ENCODE results near the gene P4HB. TPM values are rescaled to one million over a fixed set of nuclear protein-coding genes. Genes with fewer than 3 reads are reported as not detected.

The P4HB gene
- total RNA-seq, 4 donors from 2014 or later = 366 to 725 (median 608) TPM

DNA sequence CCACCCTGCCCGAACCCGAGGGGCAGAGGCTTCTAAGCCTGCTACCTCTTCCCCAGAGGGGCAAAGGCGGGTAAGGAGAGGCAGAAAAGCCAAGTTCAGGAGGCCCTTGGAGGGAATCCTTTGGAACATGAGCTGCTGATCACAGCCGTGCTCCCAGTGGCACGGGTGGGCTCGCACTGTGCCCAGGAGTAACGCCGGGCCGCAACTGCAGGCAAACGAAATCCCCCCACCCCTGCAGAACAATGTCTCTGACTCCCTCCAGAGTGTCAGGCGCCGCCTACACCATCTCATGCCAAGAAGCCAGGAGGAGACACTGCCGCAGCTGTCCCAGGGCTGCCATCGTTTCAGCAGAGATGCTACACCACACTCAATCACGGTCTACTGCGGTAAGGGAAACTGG, 8.9 kb downstream of the P4HB start:
- TF ChIP-seq, protein P1, sequence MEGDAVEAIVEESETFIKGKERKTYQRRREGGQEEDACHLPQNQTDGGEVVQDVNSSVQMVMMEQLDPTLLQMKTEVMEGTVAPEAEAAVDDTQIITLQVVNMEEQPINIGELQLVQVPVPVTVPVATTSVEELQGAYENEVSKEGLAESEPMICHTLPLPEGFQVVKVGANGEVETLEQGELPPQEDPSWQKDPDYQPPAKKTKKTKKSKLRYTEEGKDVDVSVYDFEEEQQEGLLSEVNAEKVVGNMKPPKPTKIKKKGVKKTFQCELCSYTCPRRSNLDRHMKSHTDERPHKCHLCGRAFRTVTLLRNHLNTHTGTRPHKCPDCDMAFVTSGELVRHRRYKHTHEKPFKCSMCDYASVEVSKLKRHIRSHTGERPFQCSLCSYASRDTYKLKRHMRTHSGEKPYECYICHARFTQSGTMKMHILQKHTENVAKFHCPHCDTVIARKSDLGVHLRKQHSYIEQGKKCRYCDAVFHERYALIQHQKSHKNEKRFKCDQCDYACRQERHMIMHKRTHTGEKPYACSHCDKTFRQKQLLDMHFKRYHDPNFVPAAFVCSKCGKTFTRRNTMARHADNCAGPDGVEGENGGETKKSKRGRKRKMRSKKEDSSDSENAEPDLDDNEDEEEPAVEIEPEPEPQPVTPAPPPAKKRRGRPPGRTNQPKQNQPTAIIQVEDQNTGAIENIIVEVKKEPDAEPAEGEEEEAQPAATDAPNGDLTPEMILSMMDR (IDR thresholded peaks at IDR 0.05) = no peak
- DNase-seq (ENCODE audit: low spot score) (no peak), ATAC-seq (ENCODE audit: low FRiP score) (no peak)

DNA sequence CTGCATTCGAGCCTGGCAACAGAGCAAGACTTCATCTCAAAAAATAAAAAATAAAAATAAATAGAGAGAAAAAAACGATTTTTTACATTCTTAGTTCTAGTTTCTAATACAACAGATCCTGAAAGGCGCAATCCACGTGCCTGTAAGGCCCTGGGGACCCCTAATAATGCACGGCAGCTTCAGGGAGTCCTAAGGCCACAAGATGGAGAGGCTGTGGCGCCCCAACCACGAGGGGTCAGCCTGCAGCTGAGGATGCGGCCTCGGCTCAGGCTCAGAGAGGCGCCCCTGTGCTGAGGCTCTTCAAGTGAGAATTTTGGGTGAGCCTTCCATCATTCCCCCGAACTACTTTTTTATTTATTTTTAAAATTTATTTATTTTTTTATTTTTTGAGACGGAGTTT, 10.9 kb downstream of the P4HB start:
- TF ChIP-seq, protein P1 (IDR thresholded peaks at IDR 0.05) = no peak
- DNase-seq (ENCODE audit: low spot score) (no peak), ATAC-seq (ENCODE audit: low FRiP score) (no peak)

DNA sequence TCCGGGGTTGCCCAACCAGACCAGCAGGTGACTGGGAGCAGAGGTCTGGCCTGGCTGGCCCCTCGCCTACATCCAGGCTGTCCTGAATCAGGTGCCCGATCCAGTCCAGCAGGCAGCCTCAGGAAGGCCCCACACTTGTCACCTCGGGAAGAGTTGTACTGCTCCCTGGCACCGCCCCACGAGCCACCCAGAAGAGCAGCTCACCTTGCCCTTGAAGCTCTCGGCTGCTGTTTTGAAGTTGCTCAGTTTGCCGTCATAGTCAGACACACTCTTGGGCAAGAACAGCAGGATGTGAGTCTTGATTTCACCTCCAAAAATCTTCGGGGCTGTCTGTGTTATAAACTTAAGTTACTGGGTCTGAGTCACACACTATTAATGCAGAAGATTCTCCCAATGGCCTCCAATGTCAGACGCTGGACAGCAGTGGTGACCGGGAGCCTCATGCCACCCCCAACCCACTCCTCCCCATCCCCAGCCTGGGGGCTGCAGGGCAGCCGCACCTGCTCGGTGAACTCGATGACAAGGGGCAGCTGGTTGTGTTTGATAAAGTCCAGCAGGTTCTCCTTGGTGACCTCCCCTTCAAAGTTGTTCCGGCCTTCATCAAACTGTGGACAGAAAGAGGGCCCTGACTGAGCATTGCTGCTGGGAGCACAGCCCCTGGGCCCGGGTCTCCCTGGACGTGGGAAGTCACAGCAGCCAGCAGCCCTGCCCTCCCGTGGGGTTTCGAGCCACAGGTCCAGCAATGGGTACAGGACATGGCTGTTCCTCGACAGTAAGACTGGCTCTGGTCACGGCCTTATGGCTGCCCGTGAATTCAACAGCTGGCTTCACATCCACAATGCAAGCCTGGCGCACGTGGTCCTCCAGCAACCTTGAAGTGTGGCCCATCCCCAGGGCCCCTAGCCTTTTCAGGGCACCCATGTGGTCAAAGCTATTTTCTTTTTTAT, 13.3 kb downstream of the P4HB start:
- no peak for DNase-seq (ENCODE audit: low spot score)
- TF ChIP-seq, protein P1 (IDR thresholded peaks at IDR 0.05) = no peak
- ATAC-seq (ENCODE audit: low FRiP score) = no peak

DNA sequence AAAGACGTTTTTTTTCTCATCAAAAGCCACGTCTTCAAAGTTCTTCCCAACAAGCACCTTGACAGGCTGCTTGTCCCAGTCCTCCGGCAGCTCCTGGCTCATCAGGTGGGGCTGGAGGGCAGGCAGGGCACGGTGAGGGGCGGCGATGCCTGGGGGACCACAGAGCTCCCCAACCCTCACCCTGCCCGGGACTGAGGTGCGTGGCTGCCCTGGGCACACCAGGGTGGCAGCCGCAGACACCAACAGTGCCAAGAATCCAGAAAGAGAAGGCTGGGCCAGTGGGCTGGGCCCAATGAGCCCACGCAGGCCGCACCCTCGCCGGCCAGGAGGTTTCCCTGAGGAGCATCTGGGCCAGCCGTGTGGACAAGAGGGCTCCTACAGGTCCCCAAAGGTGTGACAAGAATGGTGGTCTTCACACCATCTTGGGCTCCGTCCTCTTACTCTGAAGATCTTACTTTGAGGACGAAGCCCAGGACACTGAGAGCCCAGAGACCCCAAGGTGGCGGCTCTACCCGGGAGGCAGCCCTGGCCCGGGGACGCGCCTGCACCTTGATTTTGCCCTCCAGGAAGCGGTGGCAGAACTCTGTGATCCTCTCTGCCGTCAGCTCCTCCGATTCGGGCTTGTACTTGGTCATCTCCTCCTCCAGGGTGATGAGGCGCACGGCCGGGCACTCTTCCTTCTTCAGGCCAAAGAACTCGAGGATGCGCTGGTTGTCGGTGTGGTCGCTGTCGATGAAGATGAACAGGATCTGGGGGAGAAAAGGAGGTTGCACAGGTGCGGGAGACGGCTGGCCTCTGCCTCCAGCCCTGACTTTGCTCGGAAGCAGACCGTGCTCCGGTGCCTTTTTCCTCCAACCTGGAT, 14.2 kb downstream of the P4HB start:
- TF ChIP-seq, protein P1 (IDR thresholded peaks at IDR 0.05) = no peak
- ATAC-seq (ENCODE audit: low FRiP score) (no peak), DNase-seq (ENCODE audit: low spot score) (no peak)

DNA sequence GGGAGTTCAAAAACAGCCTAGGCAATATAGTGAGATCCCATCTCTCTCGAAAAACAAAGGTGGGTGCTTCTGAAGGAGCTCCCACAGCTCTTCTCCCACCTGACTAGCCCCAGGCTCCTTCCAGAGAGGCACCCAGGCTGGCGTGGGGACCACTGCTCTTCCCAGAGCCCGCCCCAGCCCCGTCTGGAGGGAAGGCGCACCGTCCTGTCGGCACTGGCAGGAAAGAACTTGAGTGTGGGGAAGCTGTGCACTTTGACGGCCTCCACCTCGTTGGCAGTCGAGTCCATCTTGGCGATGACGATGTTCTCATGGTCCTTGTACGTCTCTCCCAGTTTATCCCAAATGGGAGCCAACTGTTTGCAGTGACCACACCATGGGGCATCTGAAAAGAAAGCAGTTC, 15.0 kb downstream of the P4HB start:
- DNase-seq (ENCODE audit: low spot score) (no peak), ATAC-seq (ENCODE audit: low FRiP score) (no peak)
- TF ChIP-seq, protein P1 (IDR thresholded peaks at IDR 0.05) = no peak

DNA sequence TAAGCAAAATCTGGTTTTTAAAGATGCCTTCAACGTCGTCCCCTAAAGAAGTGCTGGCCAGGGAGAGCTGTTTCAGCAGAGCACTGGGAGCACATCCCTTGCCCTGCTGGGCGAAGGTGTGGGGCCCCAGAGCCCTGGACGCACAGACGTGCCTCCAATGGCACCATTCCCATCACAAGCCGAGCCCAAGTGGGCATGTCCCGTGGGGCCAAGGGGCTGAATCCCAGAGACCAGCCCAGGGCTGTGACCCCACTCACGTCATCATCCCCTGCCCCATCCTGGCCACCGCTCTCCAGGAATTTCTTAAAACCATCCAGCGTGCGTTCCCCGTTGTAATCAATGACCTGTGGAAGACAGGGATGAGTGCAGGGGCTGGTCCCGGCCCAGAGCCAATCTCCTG, 15.4 kb downstream of the P4HB start:
- DNase-seq (ENCODE audit: low spot score) = no peak
- TF ChIP-seq, protein P1 (IDR thresholded peaks at IDR 0.05) = no peak
- ATAC-seq (ENCODE audit: low FRiP score) = no peak
